ENCODE data around the gene CIDEC. TPM values are rescaled to one million over a fixed set of nuclear protein-coding genes. Genes with fewer than 3 reads are reported as not detected.
A peak's percentile ranks its signal among the peaks of the same experiment; 100 is the strongest.

Gene CIDEC
- total RNA-seq, 6 experiments from 2014 or later, result not detected

GRCh38 chr3:9916734-9917680, 37.0 kb upstream of the CIDEC start, which contains the start of gene IL17RC:
Gene IL17RC, plus strand, starts transcription at chr3:9917098. Its CDS starts 218 bp downstream, at chr3:9917316.
- Mint-ChIP-seq H3K4me1 (ENCODE audit: low read depth) (peaks cover 32% of the 10 kb centered on the region), H3K27ac (peak within 1 kb of the TSS; percentile 93), H3K9me3 (no peaks in the 10 kb centered on the region), H3K36me3 (ENCODE audit: low read depth) (no peaks in the 10 kb centered on the region; the same call in 1 of the 2 replicates), H3K4me3 (peak within 1 kb of the TSS; percentile 88), H3K27me3 (ENCODE audit: insufficient read depth) (no peaks in the 10 kb centered on the region; the same call in 1 of the 2 replicates)
- peak; percentile 9; the same call in 1 of the 2 replicates for TF ChIP-seq CTCF (IDR thresholded peaks at IDR 0.05)
- DNase-seq, result peak; percentile 95

GRCh38 chr3:9916346-9916733, 36.3 kb upstream of the CIDEC start:
- Mint-ChIP-seq H3K4me1 (ENCODE audit: low read depth) (peaks cover 32% of the 10 kb centered on the region), H3K27me3 (ENCODE audit: insufficient read depth) (peaks cover 1% of the 10 kb centered on the region; the same call in 1 of the 2 replicates), H3K9me3 (no peaks in the 10 kb centered on the region), H3K27ac (peak overlapping the region; percentile 93), H3K36me3 (ENCODE audit: low read depth) (no peaks in the 10 kb centered on the region; the same call in 1 of the 2 replicates), H3K4me3 (peak overlapping the region; percentile 88)
- TF ChIP-seq CTCF (IDR thresholded peaks at IDR 0.05), result no peak
- DNase-seq, result peak; percentile 64

GRCh38 chr3:9915254-9916141, 35.4 kb upstream of the CIDEC start:
- peak; percentile 75 for TF ChIP-seq CTCF (IDR thresholded peaks at IDR 0.05)
- Mint-ChIP-seq H3K36me3 (ENCODE audit: low read depth) (no peaks in the 10 kb centered on the region; the same call in 1 of the 2 replicates), H3K27ac (peak overlapping the region; percentile 93), H3K27me3 (ENCODE audit: insufficient read depth) (peaks cover 3% of the 10 kb centered on the region; the same call in 1 of the 2 replicates), H3K4me1 (ENCODE audit: low read depth) (peaks cover 32% of the 10 kb centered on the region), H3K9me3 (no peaks in the 10 kb centered on the region), H3K4me3 (peak overlapping the region; percentile 88)
- peak; percentile 51 for DNase-seq

- peaks cover 32% of the 10 kb centered on the region for H3K4me1 Mint-ChIP-seq (ENCODE audit: low read depth)
- H3K27ac Mint-ChIP-seq, result no peak overlapping the region
- no peaks in the 10 kb centered on the region; the same call in 1 of the 2 replicates for H3K36me3 Mint-ChIP-seq (ENCODE audit: low read depth)
- no peak for DNase-seq
- H3K9me3 Mint-ChIP-seq, result no peaks in the 10 kb centered on the region
- H3K4me3 Mint-ChIP-seq, result peak overlapping the region; percentile 88; the same call in 1 of the 2 replicates
- H3K27me3 Mint-ChIP-seq (ENCODE audit: insufficient read depth), result peaks cover 3% of the 10 kb centered on the region; the same call in 1 of the 2 replicates
- TF ChIP-seq CTCF (IDR thresholded peaks at IDR 0.05), result no peak
Measured at GRCh38 chr3:9914559-9915253, 34.7 kb upstream of the CIDEC start.

- H3K27me3 Mint-ChIP-seq (ENCODE audit: insufficient read depth), result peaks cover 3% of the 10 kb centered on the region; the same call in 1 of the 2 replicates
- no peaks in the 10 kb centered on the region for H3K9me3 Mint-ChIP-seq
- TF ChIP-seq CTCF (IDR thresholded peaks at IDR 0.05), result no peak
- peaks cover 32% of the 10 kb centered on the region for H3K4me1 Mint-ChIP-seq (ENCODE audit: low read depth)
- no peak for DNase-seq
- H3K36me3 Mint-ChIP-seq (ENCODE audit: low read depth), result no peaks in the 10 kb centered on the region; the same call in 1 of the 2 replicates
- H3K4me3 Mint-ChIP-seq, result no peak overlapping the region
- H3K27ac Mint-ChIP-seq, result no peak overlapping the region
Measured at GRCh38 chr3:9914011-9914410, 34.0 kb upstream of the CIDEC start.

Measured in HFFc6 (cell line).